SK-N-SH (cell line): ENCODE results near the gene SNX5. TPM values are rescaled to one million over a fixed set of nuclear protein-coding genes. Genes with fewer than 3 reads are reported as not detected.

Experiments used
- CTCF ChIA-PET: fragments of 300-600, 350-600 bp; formaldehyde crosslinking; extraction: SDS; loops from one replicate; lab custom pipeline; 2021; lab: Yijun Ruan, JAX
- POLR2A ChIA-PET: fragments of 350-600 bp; sonication (Branson Sonifier 250); formaldehyde crosslinking; extraction: SDS; loops from one replicate; lab custom pipeline; 2020; ENCODE audit warnings: antibody characterized with exemption, inconsistent platforms; lab: Yijun Ruan, JAX
- DNase-seq: peaks from one replicate; pipeline ENCODE4 v3.0.0; 2012
- H2AFZ ChIP-seq: fragments of 200-600 bp; sonication (generic); 2 replicates; pipeline ENCODE4 v1.8.1; 2016; ENCODE audit warnings: antibody characterized with exemption, mild to moderate bottlenecking, low read depth
- H3F3A ChIP-seq: fragments of 200-600 bp; sonication (generic); replicated peaks from 2 replicates; pipeline ENCODE3; 2016; ENCODE audit warnings: antibody characterized with exemption, mild to moderate bottlenecking; ENCODE audit not compliant: insufficient read depth
- H3K27ac ChIP-seq, 2 experiments: fragments of 200-500 bp in 1 of 2; fragments of 200-600 bp in 1 of 2; sonication (Bioruptor generic) in 1 of 2; sonication (generic), shearing (Covaris generic) in 1 of 2; 2 replicates each; pipeline versions ENCODE4 v1.5.1 to v1.6.1; 2014 to 2016; ENCODE audit warnings: low read depth in 2 of 2, inconsistent platforms in 1 of 2, low read length in 1 of 2, mild to moderate bottlenecking in 1 of 2, mixed read lengths in 1 of 2
- H3K27me3 ChIP-seq: fragments of 200-600 bp; sonication (generic), shearing (Covaris generic); 2 replicates; pipeline ENCODE4 v1.6.1; 2016; ENCODE audit warnings: mixed run types; ENCODE audit not compliant: insufficient read depth
- H3K36me3 ChIP-seq, 2 experiments: fragments of 200-500 bp in 1 of 2; fragments of 200-600 bp in 1 of 2; sonication (Bioruptor generic) in 1 of 2; sonication (generic) in 1 of 2; replicated peaks in 1 of 2; 2 replicates each; pipeline versions ENCODE3 to v1.5.1; 2014 to 2016; ENCODE audit warnings: low read length in 1 of 2, mild to moderate bottlenecking in 1 of 2; ENCODE audit not compliant: insufficient read depth in 2 of 2, control insufficient read depth in 1 of 2
- H3K4me1 ChIP-seq, 2 experiments: fragments of 200-500 bp in 1 of 2; fragments of 200-600 bp in 1 of 2; sonication (Bioruptor generic) in 1 of 2; sonication (generic), shearing (Covaris generic) in 1 of 2; 2 replicates each; pipeline versions ENCODE4 v1.5.1 to v1.6.1; 2014 to 2016; ENCODE audit warnings: low read depth in 1 of 2, low read length in 1 of 2, mixed run types in 1 of 2; ENCODE audit not compliant: insufficient read depth in 2 of 2, control insufficient read depth in 1 of 2
- H3K4me2 ChIP-seq: fragments of 200-600 bp; sonication (generic), shearing (Covaris generic); 2 replicates; pipeline ENCODE4 v1.6.1; 2017; ENCODE audit warnings: mixed run types
- H3K4me3 ChIP-seq, 2 experiments: fragments of 200-500 bp in 1 of 2; fragments of 200-600 bp in 1 of 2; sonication (Bioruptor generic) in 1 of 2; sonication (generic), shearing (Covaris generic) in 1 of 2; 2 replicates each; pipeline versions ENCODE4 v1.5.1 to v1.8.1; 2014 to 2016; ENCODE audit warnings: low read depth in 2 of 2, inconsistent platforms in 1 of 2, low read length in 1 of 2, mild to moderate bottlenecking in 1 of 2, mixed read lengths in 1 of 2, moderate library complexity in 1 of 2
- H3K79me2 ChIP-seq: fragments of 200-600 bp; sonication (generic); 2 replicates; pipeline ENCODE4 v1.8.1; 2017; ENCODE audit warnings: mild to moderate bottlenecking; ENCODE audit not compliant: insufficient read depth
- H3K9ac ChIP-seq: fragments of 200-600 bp; sonication (generic); 2 replicates; pipeline ENCODE4 v1.6.1; 2017; ENCODE audit warnings: mixed run types
- H3K9me2 ChIP-seq: fragments of 200-600 bp; sonication (generic); 2 replicates; pipeline ENCODE4 v1.6.1; 2017; ENCODE audit warnings: mixed run types
- H3K9me3 ChIP-seq: fragments of 200-600 bp; sonication (generic); 2 replicates; pipeline ENCODE4 v1.6.1; 2017; ENCODE audit warnings: mixed run types, mild to moderate bottlenecking, moderate library complexity
- H4K20me1 ChIP-seq: fragments of 200-600 bp; sonication (generic); 2 replicates; pipeline ENCODE4 v1.6.1; 2017; ENCODE audit warnings: mild to moderate bottlenecking, mixed run types; ENCODE audit not compliant: insufficient read depth
- CTCF ChIP-seq: fragments of 200-600 bp; sonication (generic); IDR thresholded peaks from 2 replicates; pipeline ENCODE4 v1.6.1; 2017; ENCODE audit warnings: antibody characterized with exemption, mild to moderate bottlenecking, moderate library complexity
- FOXM1 ChIP-seq: IDR thresholded peaks from 2 replicates; pipeline ENCODE4 v1.4.0; 2012; ENCODE audit warnings: low read depth, mild to moderate bottlenecking
- GATA2 ChIP-seq: sonication (generic); formaldehyde crosslinking; IDR thresholded peaks from 2 replicates; pipeline ENCODE4 v1.5.0; 2020; ENCODE audit warnings: mild to moderate bottlenecking, missing genetic modification reagents
- MEF2A ChIP-seq: IDR thresholded peaks from 2 replicates; pipeline ENCODE4 v1.4.0; 2012; ENCODE audit warnings: low read depth, borderline replicate concordance
- NFIC ChIP-seq: IDR thresholded peaks from 2 replicates; pipeline ENCODE4 v1.4.0; 2012; ENCODE audit warnings: borderline replicate concordance
- WGBS: methylation state at CpG from one replicate; pipeline ENCODE4 v1.1.6; 2017; ENCODE audit warnings: low lambda C conversion rate; 5-methylcytosine and 5-hydroxymethylcytosine counted together
- polyA plus RNA-seq, 3 experiments: library from polyadenylated mRNA; depleted of rRNA; stranded (reverse); fragments of >200 nt; gene quantifications; 2 replicates each; pipeline ENCODE4 v1.2.3, GENCODE V29; 2012

Gene SNX5
- polyA plus RNA-seq, 1 of the 3 experiments (the other 2 are of a cell fraction), result 76.2 TPM

GRCh38 chr20:17967521-17968365 is 851 bp downstream of the SNX5 start:
- Histone ChIP-seq H3K36me3 (peaks cover 9 to 23% of the 10 kb centered on the region in 2 experiments), H3K27me3 (no peaks in the 10 kb centered on the region), H3K9ac (peak overlapping the region; percentile 97), H3K4me3 (peak overlapping the region; percentile 74 to 99), H3K79me2 (peaks cover 92% of the 10 kb centered on the region), H3K9me3 (no peaks in the 10 kb centered on the region), H3K4me2 (peak overlapping the region; percentile 73), H2AFZ (peak overlapping the region; percentile 12; the same call in 1 of the 2 replicates), H4K20me1 (peaks cover 41% of the 10 kb centered on the region), H3K9me2 (no peaks in the 10 kb centered on the region), H3K4me1 (peaks cover 27 to 32% of the 10 kb centered on the region in 2 experiments; a peak in 3 of 4 replicates), H3F3A (peaks cover 25% of the 10 kb centered on the region), H3K27ac (peak overlapping the region; percentile 96 to 100)
- ChIA-PET CTCF (interaction anchor here (0.7 to 2.3 kb wide), 7 partner anchors 9 to 31 kb away, joined by 3 to 11 read pairs (median 6); no protein-coding TSS in a partner anchor), POLR2A (interaction anchor here (0.8 to 1.6 kb wide), 2 partner anchors 9 to 29 kb away, joined by 3 to 5 read pairs; no protein-coding TSS in a partner anchor)
- WGBS, result under 1% methylated on average over 23 of the region's 41 CpGs
- 0 out of 2 replicates have a peak, but pooled peaks have one; percentile 9 for TF ChIP-seq FOXM1
- TF ChIP-seq NFIC, result no peak
- no peak for DNase-seq

GRCh38 chr20:17966432-17967310 is 1.9 kb downstream of the SNX5 start:
- H3K27ac ChIP-seq, result peak overlapping the region; percentile 96 to 100
- H3K9me3 ChIP-seq, result no peaks in the 10 kb centered on the region
- no peak for TF ChIP-seq GATA2 (CRISPR knock-in tag)
- TF ChIP-seq MEF2A, result no peak
- peak; percentile 44; the same call in 1 of the 2 replicates for TF ChIP-seq CTCF
- ChIA-PET CTCF (interaction anchor here (0.7 to 3.5 kb wide), 8 partner anchors 8 to 32 kb away, joined by 3 to 16 read pairs (median 6); no protein-coding TSS in a partner anchor), POLR2A (interaction anchor here (1.1 kb wide), 1 partner anchor 622 kb away, joined by 3 read pairs; the partner anchor contains the start of gene DTD1)
- peaks cover 23 to 26% of the 10 kb centered on the region in 2 experiments; a peak in 3 of 4 replicates for H3K4me1 ChIP-seq
- H4K20me1 ChIP-seq, result peaks cover 52% of the 10 kb centered on the region
- H3K79me2 ChIP-seq, result peaks cover 92% of the 10 kb centered on the region
- DNase-seq, result peak; percentile 55
- peaks cover 23% of the 10 kb centered on the region for H3F3A ChIP-seq
- H2AFZ ChIP-seq, result no peak overlapping the region
- 11% methylated on average over 9 of the region's 9 CpGs for WGBS
- H3K4me2 ChIP-seq, result peak overlapping the region; percentile 73
- no peaks in the 10 kb centered on the region for H3K9me2 ChIP-seq
- peak overlapping the region; percentile 97 for H3K9ac ChIP-seq
- peak overlapping the region; percentile 74 to 99 for H3K4me3 ChIP-seq
- no peaks in the 10 kb centered on the region for H3K27me3 ChIP-seq
- peaks cover 9 to 19% of the 10 kb centered on the region in 2 experiments for H3K36me3 ChIP-seq
